ENCODE data around the gene AQP5. TPM values are rescaled to one million over a fixed set of nuclear protein-coding genes. Genes with fewer than 3 reads are reported as not detected.

The AQP5 gene
- total RNA-seq, 3 donors from 2014 or later (not counting 1 experiment from before 2014, with no cell fraction given) = not detected

DNA sequence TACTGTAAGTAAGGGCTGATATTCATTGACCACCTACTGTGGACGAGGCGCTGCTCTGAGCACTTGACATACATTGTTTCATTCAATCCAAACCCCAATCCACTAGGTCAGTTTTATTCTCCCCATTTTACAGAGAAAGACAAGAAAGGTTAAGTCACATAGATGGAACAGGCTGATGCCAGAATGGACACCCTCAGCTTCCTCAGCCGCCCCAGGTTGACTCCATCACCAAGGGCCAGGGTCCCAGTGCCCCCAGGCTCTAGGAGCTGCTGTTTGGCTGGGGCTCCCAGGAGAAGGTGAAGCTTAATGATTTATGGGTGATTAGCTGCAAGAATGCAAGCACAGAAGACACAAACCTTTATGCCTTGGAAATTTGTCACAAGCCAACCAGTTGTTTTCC, 11.8 kb upstream of the AQP5 start:
- intact Hi-C loops (cut with micrococcal nuclease) = no loop called here
- no peak for ATAC-seq

DNA sequence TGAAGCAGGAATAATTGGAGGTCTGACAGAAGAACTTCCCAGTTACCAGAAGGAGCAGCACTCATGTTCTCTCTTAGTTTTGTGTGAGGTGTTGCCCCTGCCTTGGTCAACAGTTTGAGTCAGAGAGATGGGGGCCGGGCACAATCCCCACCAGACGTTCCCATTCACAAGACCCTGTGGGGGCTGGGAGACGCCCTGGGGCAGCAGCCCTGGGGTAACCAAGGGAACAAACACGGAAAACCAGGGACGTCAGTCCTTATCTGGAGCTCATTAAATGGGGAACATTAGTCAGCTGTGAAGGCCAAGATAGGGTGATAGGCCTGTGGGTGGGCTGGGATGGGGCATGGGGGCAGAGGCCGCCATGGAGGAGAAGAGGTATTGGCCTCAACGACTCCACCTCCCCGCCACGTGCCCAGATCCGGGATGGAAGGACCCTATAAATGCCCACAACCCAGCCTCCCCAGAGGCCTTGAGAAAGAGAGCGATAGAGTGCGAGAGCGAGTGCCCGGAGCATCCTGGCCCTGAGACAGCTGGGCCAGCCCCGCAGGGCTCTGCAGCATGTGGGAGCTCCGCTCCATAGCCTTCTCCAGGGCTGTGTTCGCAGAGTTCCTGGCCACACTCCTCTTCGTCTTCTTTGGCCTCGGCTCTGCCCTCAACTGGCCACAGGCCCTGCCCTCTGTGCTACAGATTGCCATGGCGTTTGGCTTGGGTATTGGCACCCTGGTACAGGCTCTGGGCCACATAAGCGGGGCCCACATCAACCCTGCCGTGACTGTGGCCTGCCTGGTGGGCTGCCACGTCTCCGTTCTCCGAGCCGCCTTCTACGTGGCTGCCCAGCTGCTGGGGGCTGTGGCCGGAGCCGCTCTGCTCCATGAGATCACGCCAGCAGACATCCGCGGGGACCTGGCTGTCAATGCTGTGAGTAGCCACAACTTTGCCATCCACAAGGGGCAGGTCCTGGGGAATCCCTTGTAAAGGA, 11.1 kb upstream of the AQP5 start, which contains the start of gene AQP2:
Gene AQP2, plus strand, starts transcription at position 465 of the 979 bp plus-strand sequence. Its CDS starts 94 bp downstream, at position 559.
- H3K27me3 Mint-ChIP-seq (ENCODE audit: low read depth in 2 of 2) = peaks cover 31 to 34% of the 10 kb centered on the region in 2 donors
- no peak within 1 kb of the TSS for H3K27ac ChIP-seq (ENCODE audit: low read length)
- H3K4me3 Mint-ChIP-seq = no peak within 1 kb of the TSS
- peaks cover 8% of the 10 kb centered on the region in 2 donors for H3K4me1 Mint-ChIP-seq
- peaks cover 2% of the 10 kb centered on the region for H3K4me1 ChIP-seq (ENCODE audit: control insufficient read depth, insufficient read depth, low read length)
- no peaks in the 10 kb centered on the region for H3K36me3 ChIP-seq (ENCODE audit: control insufficient read depth, insufficient read depth, low read length)
- no peak for DNase-seq
- H3K9me3 Mint-ChIP-seq = no peaks in the 10 kb centered on the region
- TF ChIP-seq, protein P1, sequence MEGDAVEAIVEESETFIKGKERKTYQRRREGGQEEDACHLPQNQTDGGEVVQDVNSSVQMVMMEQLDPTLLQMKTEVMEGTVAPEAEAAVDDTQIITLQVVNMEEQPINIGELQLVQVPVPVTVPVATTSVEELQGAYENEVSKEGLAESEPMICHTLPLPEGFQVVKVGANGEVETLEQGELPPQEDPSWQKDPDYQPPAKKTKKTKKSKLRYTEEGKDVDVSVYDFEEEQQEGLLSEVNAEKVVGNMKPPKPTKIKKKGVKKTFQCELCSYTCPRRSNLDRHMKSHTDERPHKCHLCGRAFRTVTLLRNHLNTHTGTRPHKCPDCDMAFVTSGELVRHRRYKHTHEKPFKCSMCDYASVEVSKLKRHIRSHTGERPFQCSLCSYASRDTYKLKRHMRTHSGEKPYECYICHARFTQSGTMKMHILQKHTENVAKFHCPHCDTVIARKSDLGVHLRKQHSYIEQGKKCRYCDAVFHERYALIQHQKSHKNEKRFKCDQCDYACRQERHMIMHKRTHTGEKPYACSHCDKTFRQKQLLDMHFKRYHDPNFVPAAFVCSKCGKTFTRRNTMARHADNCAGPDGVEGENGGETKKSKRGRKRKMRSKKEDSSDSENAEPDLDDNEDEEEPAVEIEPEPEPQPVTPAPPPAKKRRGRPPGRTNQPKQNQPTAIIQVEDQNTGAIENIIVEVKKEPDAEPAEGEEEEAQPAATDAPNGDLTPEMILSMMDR (IDR thresholded peaks at IDR 0.05) = no peak
- H3K4me3 ChIP-seq (ENCODE audit: low read length) = no peak within 1 kb of the TSS
- WGBS (ENCODE audit: insufficient coverage) = 87% methylated on average over 32 of the region's 32 CpGs
- ATAC-seq = no peak
- peaks cover 3% of the 10 kb centered on the region for H3K27me3 ChIP-seq (ENCODE audit: control insufficient read depth, insufficient read depth, low read length)
- no peak within 1 kb of the TSS for H3K27ac Mint-ChIP-seq
- intact Hi-C loops (cut with micrococcal nuclease) = no loop called here
- no peaks in the 10 kb centered on the region for H3K36me3 Mint-ChIP-seq
- H3K9me3 ChIP-seq (ENCODE audit: control insufficient read depth, insufficient read depth, low read length) = no peaks in the 10 kb centered on the region

More for the DNA sequence above, 11.8 kb upstream of the AQP5 start:
- no peaks in the 10 kb centered on the region for H3K36me3 Mint-ChIP-seq
- no peak overlapping the region for H3K27ac ChIP-seq (ENCODE audit: low read length)
- H3K27ac Mint-ChIP-seq = no peak overlapping the region
- H3K9me3 Mint-ChIP-seq = no peaks in the 10 kb centered on the region
- whole genome bisulfite sequencing (ENCODE audit: insufficient coverage) = 86% methylated on average over 3 of the region's 3 CpGs
- H3K4me3 ChIP-seq (ENCODE audit: low read length) = no peak overlapping the region
- H3K4me3 Mint-ChIP-seq = no peak overlapping the region
- H3K4me1 Mint-ChIP-seq = peaks cover 14 to 15% of the 10 kb centered on the region in 2 donors
- TF ChIP-seq, protein P1 (IDR thresholded peaks at IDR 0.05) = no peak
- H3K27me3 ChIP-seq (ENCODE audit: control insufficient read depth, insufficient read depth, low read length) = peaks cover 3% of the 10 kb centered on the region
- peaks cover 34 to 36% of the 10 kb centered on the region in 2 donors for H3K27me3 Mint-ChIP-seq (ENCODE audit: low read depth in 2 of 2)
- H3K36me3 ChIP-seq (ENCODE audit: control insufficient read depth, insufficient read depth, low read length) = no peaks in the 10 kb centered on the region
- H3K4me1 ChIP-seq (ENCODE audit: control insufficient read depth, insufficient read depth, low read length) = peaks cover 7% of the 10 kb centered on the region
- DNase-seq = no peak
- no peaks in the 10 kb centered on the region for H3K9me3 ChIP-seq (ENCODE audit: control insufficient read depth, insufficient read depth, low read length)

DNA sequence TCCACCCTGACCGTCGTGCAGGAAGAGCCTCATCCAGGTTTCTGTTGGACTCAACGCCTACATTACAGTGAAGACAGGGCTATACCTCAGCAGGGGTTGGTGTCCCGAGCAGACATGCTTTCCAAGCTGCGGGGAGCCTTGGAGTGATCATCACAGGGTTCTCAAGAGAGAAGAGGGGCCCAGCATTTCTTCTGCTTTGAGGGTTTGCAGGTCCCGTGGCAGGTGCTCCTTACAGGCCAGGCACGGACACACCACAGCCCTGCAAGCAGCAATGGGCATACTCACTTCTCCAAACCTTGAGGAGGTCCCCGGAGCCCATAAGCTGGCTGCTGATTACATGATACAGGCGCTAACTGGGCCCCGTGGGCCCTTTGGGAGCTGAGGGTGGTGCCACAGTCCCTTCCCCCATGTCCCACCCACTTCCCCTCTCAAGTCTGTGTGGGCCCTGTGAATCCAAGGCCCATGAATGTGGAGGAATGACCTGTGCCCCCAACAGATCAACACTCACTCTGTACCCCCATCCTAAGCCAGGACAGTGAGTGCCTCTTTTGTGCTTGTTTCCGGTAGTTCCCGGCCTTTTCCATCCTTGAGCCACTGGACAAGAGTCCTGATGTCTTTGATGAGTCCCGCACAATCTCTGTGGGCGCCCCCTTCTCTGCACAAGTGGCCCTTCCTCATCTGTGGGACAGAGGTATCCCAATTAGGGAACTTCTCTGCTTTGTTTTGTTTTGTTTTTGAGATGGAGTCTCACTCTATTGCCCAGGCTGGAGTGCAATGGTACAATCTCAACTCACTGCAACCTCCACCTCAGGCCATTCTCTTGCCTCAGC, 10.0 kb upstream of the AQP5 start:
- DNase-seq (no peak), ATAC-seq (no peak)
- 69% methylated on average over 14 of the region's 14 CpGs for WGBS (ENCODE audit: insufficient coverage)
- no peak overlapping the region for H3K27ac ChIP-seq (ENCODE audit: low read length)
- no peak overlapping the region for H3K4me3 ChIP-seq (ENCODE audit: low read length)
- no peak overlapping the region for H3K27ac Mint-ChIP-seq
- H3K36me3 Mint-ChIP-seq = no peaks in the 10 kb centered on the region
- H3K9me3 ChIP-seq (ENCODE audit: control insufficient read depth, insufficient read depth, low read length) = no peaks in the 10 kb centered on the region
- H3K27me3 Mint-ChIP-seq (ENCODE audit: low read depth in 2 of 2) = peaks cover 26 to 31% of the 10 kb centered on the region in 2 donors
- no peak overlapping the region for H3K4me3 Mint-ChIP-seq
- no peaks in the 10 kb centered on the region for H3K4me1 Mint-ChIP-seq
- TF ChIP-seq, protein P1 (IDR thresholded peaks at IDR 0.05) = no peak
- intact Hi-C loops (cut with micrococcal nuclease) = no loop called here
- H3K9me3 Mint-ChIP-seq = no peaks in the 10 kb centered on the region
- no peaks in the 10 kb centered on the region for H3K4me1 ChIP-seq (ENCODE audit: control insufficient read depth, insufficient read depth, low read length)
- peaks cover 7% of the 10 kb centered on the region for H3K27me3 ChIP-seq (ENCODE audit: control insufficient read depth, insufficient read depth, low read length)
- no peaks in the 10 kb centered on the region for H3K36me3 ChIP-seq (ENCODE audit: control insufficient read depth, insufficient read depth, low read length)

Measured in natural killer cell (primary cell).